Skin of body (tissue), 2 donors: ENCODE data around the gene CCNE1. TPM values are rescaled to one million over a fixed set of nuclear protein-coding genes. Genes with fewer than 3 reads are reported as not detected.
A peak's percentile ranks its signal among the peaks of the same experiment; 100 is the strongest.
"Not testable (repeated sequence)": the region's sequence is repeated elsewhere in the genome, so short reads cannot be mapped to it uniquely, and the experiment has no call there.

Source experiments
- DNase-seq: peaks from one replicate; lab custom pipeline; 2025; lab: John Stamatoyannopoulos, UW
- total RNA-seq: library from RNA; depleted of rRNA; stranded (reverse); fragments of >200 nt; gene quantifications from one replicate; pipeline ENCODE4 v1.2.3, GENCODE V29; 2014

CCNE1 gene
- total RNA-seq, 1 donor from 2014 or later = 5.8 TPM

DNA sequence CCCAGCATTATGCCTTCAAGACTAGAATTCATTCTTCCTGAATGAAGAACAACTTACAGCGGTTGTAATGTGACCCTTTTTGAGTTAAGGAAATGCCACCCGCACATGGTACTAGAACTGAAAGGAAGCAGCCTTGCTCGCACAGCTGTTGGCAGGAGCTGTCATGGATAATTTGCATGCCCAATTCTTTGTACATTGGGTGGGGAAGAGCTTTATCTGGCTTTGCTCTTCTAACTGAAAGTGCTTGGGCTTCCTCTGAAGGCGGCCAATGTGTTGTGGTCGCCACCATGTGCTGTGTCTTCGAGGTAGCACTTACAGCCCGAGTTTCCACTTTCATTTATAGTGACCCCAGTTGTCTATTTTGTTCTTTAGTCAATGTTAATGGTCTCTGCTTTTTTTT lies 3.4 kb downstream of the CCNE1 start:
- no peak for DNase-seq

DNA sequence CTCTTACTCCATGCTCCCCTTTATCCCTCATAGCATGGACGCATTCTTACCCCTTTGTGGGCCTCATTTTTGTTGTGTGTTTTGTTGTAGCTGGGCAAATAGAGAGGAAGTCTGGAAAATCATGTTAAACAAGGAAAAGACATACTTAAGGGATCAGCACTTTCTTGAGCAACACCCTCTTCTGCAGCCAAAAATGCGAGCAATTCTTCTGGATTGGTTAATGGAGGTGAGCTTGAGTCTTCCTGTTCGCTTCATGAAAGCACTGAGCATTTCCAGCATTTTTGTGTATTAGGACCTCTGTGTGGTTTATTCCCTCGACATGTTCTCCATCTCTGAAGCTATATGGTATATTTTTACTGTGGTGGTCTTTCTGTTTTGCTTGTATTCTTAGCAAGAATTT lies 5.5 kb downstream of the CCNE1 start:
- DNase-seq = no peak

DNA sequence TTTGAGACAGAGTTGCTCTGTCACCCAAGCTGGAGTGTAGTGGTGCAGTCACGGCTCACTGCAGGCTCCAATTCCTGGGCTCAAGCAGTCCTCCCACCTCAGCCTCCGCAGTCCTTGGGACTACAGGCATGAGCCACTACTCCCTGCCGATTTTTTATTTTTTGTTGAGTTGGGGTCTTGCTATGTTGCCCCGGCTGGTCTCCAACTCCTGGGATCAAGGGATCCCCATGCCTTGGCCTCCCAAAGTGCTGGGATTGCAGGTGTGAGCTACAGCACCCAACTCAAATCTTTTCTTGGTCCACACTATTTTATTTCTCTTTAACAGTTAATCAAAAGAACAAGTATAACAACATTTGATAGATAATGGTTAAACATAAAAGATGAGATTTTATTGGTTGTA lies 7.5 kb downstream of the CCNE1 start:
- no peak for DNase-seq

DNA sequence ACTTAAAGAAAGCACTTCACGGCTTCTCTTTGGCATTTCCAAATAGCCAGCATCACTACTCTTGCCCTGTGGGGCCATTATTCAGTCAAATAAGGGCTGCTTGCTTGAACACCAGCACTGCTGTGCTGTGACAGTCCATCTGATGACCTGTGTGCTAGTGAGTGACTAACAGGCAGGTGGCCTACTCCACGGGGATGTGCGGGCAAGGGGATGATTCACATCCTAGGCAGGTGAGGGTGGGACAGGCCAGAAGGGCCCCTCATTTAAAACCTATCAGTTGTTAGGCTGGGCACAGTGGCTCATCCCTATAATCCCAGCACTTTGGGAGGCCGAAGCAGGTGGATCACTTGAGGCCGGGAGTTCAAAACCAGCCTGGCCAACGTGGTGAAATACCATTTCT lies 8.2 kb downstream of the CCNE1 start:
- no peak for DNase-seq

DNA sequence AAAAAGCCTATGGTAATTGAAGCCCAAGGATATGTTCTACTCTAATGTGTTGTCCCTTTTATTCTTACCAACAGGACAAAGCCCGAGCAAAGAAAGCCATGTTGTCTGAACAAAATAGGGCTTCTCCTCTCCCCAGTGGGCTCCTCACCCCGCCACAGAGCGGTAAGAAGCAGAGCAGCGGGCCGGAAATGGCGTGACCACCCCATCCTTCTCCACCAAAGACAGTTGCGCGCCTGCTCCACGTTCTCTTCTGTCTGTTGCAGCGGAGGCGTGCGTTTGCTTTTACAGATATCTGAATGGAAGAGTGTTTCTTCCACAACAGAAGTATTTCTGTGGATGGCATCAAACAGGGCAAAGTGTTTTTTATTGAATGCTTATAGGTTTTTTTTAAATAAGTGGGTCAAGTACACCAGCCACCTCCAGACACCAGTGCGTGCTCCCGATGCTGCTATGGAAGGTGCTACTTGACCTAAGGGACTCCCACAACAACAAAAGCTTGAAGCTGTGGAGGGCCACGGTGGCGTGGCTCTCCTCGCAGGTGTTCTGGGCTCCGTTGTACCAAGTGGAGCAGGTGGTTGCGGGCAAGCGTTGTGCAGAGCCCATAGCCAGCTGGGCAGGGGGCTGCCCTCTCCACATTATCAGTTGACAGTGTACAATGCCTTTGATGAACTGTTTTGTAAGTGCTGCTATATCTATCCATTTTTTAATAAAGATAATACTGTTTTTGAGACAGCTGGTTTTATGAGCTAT lies 12.0 kb downstream of the CCNE1 start:
- no peak for DNase-seq

DNA sequence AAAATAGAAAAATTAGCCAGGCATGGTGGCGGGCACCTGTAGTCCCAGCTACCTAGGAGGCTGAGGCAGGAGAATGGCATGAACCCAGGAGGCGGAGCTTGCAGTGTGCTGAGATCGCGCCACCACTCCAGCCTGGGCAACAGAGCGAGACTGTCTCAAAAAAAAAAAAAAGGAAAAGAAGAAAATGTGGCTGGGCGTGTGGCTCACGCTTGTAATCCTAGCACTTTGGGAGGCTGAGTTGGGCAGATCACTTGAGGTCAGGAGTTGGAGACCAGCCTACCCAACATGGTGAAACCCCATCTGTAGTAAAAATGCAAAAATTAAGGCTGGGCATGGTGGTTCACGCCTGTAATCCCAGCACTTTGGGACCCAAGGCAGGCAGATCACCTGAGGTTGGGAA lies 13.5 kb downstream of the CCNE1 start:
- DNase-seq = not testable (repeated sequence)

DNA sequence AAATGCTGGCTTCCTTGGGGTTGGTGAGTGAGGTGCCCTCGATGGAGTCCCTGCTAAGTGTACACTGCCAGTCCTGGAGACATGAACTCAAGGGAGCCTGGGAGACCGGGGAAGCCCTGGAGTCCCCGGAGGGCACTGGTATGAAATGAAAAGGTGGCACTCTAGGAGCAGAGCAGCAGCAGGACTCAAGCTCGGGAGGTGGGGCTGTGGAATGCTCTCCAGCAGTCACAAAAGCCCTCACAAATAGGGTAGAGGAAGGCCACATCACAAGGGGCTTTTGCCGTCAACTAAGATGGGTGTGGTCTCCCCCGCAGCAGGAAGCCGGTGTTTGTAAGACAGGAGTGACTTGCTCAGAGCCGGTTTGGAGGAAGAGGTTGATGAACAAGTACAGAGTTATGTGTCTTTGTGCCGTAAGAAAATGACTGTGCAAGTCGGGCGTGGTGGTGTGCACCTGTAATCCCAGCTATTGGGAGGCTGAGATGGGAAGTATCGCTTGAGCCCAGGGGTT lies 19.3 kb downstream of the CCNE1 start:
- no peak for DNase-seq

DNA sequence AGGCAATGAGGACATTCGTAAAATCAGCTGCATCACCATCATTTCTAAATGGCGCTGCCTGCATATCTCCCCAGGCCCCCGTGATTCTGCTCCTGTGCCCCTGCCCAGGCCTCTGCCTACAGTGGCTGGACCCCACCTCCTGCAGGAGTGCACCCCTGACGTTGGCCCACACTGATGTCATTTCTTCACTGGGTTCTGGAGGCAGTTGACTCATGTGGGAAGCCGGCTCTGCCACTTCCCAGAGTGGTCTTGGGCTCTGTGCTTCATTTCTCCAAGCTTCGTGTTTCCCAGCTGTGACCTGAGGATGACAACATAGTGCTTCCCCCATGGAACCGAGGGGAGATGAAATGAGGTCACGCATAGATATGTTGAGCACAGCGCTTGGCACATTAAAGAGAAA lies 19.9 kb downstream of the CCNE1 start:
- DNase-seq = no peak

DNA sequence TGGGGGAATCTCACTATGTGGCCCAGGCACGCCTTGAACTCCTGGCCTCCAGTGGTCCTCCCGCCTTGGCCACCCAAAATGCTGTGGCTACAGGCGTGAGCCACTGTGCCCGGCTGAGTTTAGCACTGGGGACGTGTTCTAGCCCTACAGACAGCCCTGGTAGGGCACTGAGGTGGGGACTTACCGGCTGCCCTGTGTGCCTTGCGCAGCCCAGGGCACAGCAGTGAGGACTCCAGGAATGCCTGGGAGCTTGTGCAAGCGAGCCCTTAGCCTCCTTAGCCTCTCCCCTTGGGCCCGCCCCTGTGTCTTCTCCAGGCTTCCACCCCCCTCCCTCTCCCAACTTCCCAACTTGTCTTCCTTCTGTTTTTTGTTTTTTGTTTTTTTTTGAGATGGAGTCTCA lies 21.0 kb downstream of the CCNE1 start:
- DNase-seq = no peak

DNA sequence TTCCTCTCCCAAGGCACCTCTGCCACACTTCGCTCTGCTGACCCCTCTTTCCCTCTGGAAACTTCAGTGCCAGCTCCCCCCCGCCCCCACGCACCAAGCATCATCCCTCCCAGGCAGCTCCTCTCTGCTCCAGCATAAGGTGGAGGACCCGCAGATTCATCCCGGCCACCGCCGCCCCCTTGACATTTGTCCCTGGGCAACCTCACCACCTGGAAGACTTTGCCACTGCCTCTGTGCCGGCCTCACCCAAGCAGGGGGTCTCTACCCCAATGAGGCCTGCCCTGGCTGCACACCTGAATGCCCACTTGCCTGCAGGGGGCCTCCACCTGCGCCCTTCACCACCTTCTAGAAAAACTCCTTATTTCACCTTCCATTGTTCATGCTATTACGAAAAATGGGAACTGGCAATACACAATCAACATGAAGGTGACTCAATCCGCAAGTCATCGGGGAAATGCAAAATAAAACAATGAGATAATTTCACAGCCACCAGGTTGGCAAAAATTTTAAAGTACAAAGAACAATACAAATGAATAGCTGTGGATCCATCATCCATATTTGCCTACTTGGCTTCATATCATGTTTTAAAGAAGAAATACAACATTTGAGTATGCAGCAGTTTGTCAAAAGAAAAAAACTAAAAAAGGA lies 21.9 kb downstream of the CCNE1 start:
- no peak for DNase-seq

DNA sequence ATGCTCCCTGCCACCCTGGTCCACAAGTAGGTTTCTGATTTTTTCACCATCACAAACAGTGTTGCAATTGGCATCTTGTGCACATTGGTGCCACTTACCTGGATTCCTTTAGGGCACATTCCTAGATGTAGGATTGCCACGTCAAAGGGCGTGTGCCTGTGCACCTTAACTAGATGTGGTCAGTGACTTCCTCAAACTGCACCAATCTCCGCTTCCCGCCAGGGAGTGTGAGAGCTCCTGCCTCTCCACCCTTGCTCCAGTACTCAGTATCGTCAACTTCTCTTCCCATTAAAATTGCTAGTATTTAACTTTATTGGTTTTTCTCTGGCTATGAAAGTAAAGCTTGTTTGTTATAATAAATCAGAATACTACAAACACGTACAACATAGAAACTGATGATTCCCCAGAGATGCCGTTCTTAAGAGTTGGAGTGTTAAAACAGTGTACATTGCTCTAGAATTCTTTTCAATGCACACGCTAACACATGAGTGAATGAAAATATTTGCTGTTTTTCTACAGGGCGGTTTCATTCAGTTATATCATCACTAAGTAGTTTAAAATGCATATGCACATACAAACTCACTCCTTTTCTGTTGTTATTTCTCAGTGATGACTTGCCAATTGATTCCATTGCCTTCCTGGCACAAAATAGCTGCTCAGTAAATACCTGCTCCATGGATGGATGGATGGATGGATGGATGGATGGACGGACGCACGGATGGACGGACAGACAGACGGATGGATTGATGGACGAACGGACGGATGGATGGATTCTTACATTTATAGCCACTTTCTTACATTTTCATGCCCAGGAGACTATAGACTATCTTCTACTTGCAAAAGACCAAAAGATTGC lies 23.4 kb downstream of the CCNE1 start:
- DNase-seq = no peak

DNA sequence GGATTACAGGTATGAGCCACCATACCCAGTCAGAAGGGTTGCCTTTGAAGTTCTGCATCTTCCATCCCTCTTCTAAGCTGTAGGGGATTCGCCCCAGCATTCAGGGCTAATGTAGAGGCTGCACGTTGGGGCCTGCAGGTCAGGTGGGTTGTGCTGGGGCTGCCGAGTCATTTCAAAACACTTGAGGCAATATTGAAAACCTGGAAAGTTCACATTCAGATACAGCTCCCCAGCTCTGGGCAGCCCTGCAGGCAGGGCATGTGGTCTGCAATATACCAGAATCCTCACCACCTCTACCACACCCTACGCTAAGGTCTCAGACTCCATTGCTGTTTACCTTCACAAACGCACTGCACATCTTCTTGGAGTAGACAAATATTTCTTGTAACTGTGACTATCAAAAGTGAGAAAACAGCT lies 24.6 kb downstream of the CCNE1 start:
- no peak for DNase-seq

DNA sequence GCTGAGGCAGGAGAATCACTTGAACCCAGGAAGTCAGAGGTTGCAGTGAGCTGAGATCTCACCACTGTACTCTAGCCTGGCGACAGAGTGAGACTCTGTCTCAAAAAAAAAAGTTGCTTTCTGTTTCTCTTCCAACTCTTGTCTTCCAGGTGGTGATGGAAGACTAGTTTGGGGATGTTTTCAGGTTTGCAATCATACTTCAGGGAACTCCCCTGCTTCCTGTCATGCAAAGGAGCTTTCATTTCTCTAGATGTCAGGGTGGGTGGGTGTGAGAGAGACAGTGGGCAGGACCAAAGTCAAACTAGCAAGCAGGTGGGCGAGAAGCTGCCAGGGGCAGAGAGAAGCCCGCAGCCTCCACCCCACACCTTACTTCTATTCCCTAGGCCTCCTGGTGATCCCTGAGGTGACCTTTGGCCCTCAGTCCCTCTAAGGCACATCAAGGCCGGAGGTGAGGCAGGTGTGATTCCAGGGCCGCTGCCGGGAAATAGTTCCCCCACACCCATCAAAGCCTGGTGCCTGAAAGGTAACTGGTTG lies 25.7 kb downstream of the CCNE1 start:
- no peak for DNase-seq

DNA sequence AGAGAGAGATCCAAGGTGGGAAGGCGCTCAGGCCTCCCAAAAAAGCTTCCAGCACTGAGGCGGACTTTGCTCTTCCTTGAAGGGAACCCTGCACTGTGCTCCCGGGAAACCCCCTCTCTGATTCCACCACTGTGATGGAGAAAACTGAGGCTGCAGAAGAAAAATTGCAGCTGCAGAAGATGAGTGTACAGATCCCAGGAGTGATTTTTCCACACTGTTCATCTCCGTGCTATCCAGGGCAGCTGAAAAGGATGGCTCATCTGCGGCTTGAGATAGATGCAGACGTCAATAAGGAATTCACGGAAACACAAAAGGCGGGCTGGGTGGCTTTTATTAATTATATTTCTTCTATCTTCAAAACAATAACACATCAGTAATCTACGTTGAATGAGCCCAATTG lies 26.2 kb downstream of the CCNE1 start:
- DNase-seq = no peak

DNA sequence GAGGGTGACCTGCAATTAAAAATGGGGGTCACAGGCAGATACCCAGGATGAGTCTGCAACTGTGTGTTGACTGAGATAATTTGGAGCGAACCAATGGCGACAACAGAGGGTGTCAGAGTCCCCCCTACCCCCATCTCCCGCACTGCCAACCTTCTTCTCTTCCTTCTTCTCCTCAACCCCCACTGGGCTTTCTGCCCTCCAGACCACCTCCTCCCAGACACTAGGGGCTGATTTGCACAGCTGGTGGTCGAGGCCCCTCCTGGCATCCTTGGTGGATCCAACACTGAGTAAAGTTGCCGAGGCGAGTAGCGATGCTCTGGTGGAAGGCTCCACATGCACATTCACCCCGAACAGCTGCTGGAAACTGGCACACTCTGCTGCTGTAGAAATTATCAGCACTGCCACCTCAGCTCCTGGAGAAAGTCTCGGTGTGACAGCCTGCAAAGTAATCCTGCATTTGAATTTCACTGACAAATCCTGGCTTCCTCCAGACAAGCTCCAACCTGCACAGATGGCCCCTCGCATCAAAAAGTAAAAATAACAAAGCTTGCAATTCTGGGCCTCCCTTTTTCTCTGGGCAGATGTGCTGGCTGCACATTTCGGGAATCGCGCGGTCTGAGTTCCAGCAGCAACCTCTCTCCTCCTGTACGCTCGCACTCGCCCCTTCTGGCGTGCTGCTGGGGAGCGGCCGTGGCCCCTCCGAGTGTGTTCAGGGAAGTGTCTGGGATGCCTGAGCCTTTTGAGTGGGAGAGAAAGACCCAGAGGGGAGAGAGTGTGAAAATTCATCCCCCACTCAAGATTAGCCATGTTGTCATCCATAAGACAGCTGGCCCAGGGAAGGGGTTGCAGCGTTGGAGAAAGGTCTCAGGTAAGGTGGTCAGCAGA lies 28.5 kb downstream of the CCNE1 start:
- no peak for DNase-seq

DNA sequence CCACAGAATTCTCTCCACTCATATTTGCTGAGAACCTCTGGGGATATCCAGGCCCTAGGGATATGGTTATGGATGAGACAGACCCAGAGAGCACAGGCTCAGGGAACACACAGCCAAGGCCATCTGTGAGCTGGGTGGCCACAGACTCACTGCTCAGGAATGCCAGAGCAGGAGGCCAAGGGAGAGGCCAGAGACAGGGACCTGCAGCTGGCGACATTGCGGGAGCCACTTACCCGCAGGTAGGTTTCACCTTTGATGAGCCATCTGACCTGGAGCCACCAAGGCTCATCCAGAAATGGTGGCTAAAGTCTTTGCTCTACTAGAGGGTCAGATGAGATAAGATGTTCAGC lies 29.4 kb downstream of the CCNE1 start:
- DNase-seq = no peak

DNA sequence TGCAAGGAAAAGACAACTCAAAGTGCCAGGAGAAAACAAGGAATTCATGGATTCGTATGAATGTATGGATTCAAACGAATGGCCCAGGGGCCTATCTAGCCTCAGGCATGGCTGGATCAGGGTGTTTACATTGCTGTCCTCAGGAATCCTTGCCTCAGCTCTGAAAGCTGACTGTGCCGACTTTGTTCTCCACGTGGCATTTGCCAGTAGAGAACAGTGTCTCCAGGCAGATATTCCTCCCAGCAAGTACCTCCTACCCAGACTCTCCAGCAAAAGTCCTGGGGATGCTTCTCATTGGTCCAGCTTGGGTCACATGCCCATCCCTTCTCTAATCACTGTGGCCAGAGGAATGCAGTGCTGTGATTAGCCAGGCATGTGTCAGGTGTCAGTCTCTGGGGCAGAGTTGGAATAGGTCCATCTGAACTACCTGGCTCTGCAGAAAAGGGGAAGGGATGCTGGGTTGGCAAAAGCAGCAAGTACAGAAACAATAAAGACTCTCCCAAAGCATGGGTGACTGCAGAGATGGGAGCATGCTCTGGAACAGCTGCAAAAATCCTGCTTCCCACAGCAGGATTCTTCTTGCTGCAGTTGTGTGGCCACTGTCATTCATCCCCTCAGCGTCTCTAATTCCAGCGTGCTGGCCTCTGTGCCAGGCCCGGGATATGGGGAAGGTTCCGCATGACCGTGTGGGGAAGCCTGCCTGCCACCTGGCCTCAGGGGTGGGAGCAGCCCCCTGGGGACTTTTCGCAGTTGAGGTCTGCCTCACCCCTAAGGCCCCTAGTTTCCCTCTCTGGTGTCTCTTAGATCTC lies 30.0 kb downstream of the CCNE1 start:
- DNase-seq = peak; percentile 3

DNA sequence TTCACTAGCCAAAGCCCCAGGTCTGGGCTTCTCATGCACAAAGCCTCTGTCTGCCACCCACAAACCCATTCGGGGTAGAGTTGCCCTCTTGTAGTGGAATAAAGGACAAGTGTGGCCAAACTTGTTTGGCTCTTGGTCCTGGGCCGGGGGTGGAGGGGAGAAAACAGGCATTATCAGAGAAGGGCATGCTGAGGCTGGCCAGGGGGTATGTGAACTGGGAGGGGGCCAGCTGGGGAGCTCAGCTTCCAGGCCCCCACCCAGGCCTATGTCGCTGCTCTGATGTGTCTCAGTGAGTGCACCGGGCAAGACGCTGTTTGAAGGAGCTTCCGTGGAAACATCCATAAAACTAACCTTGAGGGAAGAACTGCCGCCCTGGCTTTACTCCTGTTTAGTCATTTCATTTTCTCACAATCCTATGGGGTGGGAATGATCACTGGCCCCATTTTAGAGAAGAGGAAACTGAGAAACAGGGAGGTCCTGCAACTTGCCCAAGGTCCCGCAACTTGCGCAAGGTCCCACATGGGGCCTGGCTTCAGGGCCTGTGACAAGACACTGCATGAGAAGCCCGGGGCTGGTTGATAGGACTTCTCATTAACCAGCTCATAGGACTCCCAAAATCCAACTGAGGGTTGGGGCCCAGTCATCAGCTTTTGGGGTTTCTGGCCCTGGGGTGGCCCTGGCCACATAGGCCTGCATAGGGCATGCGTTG lies 30.8 kb downstream of the CCNE1 start:
- no peak for DNase-seq
